K562 (cell line): ENCODE results near the gene SLC27A2. TPM values are rescaled to one million over a fixed set of nuclear protein-coding genes. Genes with fewer than 3 reads are reported as not detected.

ENCODE experiments used
- BHLHE40 ChIP-seq: IDR thresholded peaks from 2 replicates; pipeline ENCODE4 v1.6.1; 2011; ENCODE audit warnings: low read length, improper control_type of control experiment
- CBFA2T3 ChIP-seq: fragments of 450-650 bp; IDR thresholded peaks from 2 replicates; pipeline ENCODE4 v1.6.1; 2017
- GABPB2 ChIP-seq: fragments of 250-450 bp; sonication (Bioruptor Pico); conservative IDR thresholded peaks from 2 replicates; pipeline ENCODE4 v1.5.1; 2021; ENCODE audit warnings: mild to moderate bottlenecking
- GATA2 ChIP-seq: sonication (generic); formaldehyde crosslinking; IDR thresholded peaks from 2 replicates; pipeline ENCODE4 v1.4.0; 2020; ENCODE audit warnings: mild to moderate bottlenecking, missing genetic modification reagents
- JUNB ChIP-seq: fragments of 450-650 bp; formaldehyde crosslinking; conservative IDR thresholded peaks from 2 replicates; pipeline ENCODE4 v1.4.0; 2020; ENCODE audit warnings: mild to moderate bottlenecking
- L3MBTL2 ChIP-seq: fragments of 450-650 bp; IDR thresholded peaks from 2 replicates; pipeline ENCODE4 v1.6.1; 2016; ENCODE audit warnings: mild to moderate bottlenecking, moderate library complexity
- MAFG ChIP-seq: fragments of 450-650 bp; conservative IDR thresholded peaks from 2 replicates; pipeline ENCODE4 v1.6.1; 2016; ENCODE audit warnings: missing genetic modification characterization, missing compliant biosample characterization
- MGA ChIP-seq: fragments of 450-650 bp; IDR thresholded peaks from 2 replicates; pipeline ENCODE4 v1.6.1; 2016; ENCODE audit warnings: mild to moderate bottlenecking, moderate library complexity
- PHF20 ChIP-seq: fragments of 450-650 bp; IDR thresholded peaks from 2 replicates; pipeline ENCODE4 v1.6.1; 2018; ENCODE audit not compliant: partially characterized antibody
- SREBF1 ChIP-seq: fragments of 150-350 bp; IDR thresholded peaks from 2 replicates; pipeline ENCODE4 v1.6.1; 2014; ENCODE audit warnings: antibody characterized with exemption, low read depth, low read length, borderline replicate concordance
- TRIM25 ChIP-seq: fragments of 450-650 bp; IDR thresholded peaks from 2 replicates; pipeline ENCODE4 v1.7.0; 2016; ENCODE audit warnings: borderline replicate concordance
- ZNF444 ChIP-seq: fragments of 250-450 bp; sonication (Bioruptor Pico); IDR thresholded peaks from 2 replicates; pipeline ENCODE4 v1.4.0; 2020; ENCODE audit warnings: mild to moderate bottlenecking, moderate library complexity
- ZNF551 ChIP-seq: fragments of 250-450 bp; sonication (Bioruptor Pico); IDR thresholded peaks from 2 replicates; pipeline ENCODE4 v1.5.0; 2021; ENCODE audit warnings: mild to moderate bottlenecking, moderate library complexity
- polyA plus RNA-seq, 8 experiments: library from polyadenylated mRNA; depleted of rRNA in 4 of 8; stranded (reverse) in 5 of 8; unstranded in 3 of 8; fragments of >200 nt; fragmentation: Nextera tagmentation in 2 of 8; fragmentation: Illumina TruSeq in 1 of 8; extraction: Ambion mirVana in 2 of 8; extraction: Trizol in 1 of 8; gene quantifications; 2 replicates each; pipeline versions ENCODE4 v1.2.1 to v1.2.3, GENCODE V29; 2011 to 2014; ENCODE audit warnings: inconsistent platforms in 1 of 8, missing spikeins in 1 of 8
- total RNA-seq, 7 experiments: library from RNA; depleted of rRNA in 6 of 7; stranded (reverse); fragments of >200 nt in 6 of 7; fragmentation: Illumina TruSeq in 2 of 7; extraction: Trizol in 2 of 7; gene quantifications; 2 replicates each; pipeline versions ENCODE4 v1.2.1 to v1.2.3, GENCODE V29; 2011 to 2021; ENCODE audit warnings: low replicate concordance in 1 of 7
- TF ChIP-seq, protein P1 (sequence below): fragments of 450-650 bp; IDR thresholded peaks from 2 replicates; pipeline ENCODE4 v1.6.1; 2016

Gene SLC27A2
- total and polyA plus RNA-seq, 9 of the 15 experiments (the other 6 are each of a cell fraction or from before 2014, with no cell fraction given) = 4.9 to 38.0 (median 22.7) TPM

- TF ChIP-seq MGA = 0 out of 2 replicates have a peak, but pooled peaks have one; percentile 16
- TF ChIP-seq BHLHE40 = peak; percentile 25; the same call in 1 of the 2 replicates
- TF ChIP-seq, protein P1, sequence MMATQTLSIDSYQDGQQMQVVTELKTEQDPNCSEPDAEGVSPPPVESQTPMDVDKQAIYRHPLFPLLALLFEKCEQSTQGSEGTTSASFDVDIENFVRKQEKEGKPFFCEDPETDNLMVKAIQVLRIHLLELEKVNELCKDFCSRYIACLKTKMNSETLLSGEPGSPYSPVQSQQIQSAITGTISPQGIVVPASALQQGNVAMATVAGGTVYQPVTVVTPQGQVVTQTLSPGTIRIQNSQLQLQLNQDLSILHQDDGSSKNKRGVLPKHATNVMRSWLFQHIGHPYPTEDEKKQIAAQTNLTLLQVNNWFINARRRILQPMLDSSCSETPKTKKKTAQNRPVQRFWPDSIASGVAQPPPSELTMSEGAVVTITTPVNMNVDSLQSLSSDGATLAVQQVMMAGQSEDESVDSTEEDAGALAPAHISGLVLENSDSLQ = 0 out of 2 replicates have a peak, but pooled peaks have one; percentile 9
- TF ChIP-seq JUNB (CRISPR knock-in tag) = no peak
- peak; percentile 51; the same call in 1 of the 2 replicates for TF ChIP-seq GATA2 (CRISPR knock-in tag)
- TF ChIP-seq PHF20 = no peak
- TF ChIP-seq ZNF444 (CRISPR knock-in tag) = no peak
- TF ChIP-seq L3MBTL2 = peak; percentile 52; the same call in 1 of the 2 replicates
- TF ChIP-seq SREBF1 = no peak
- TF ChIP-seq GABPB2 (CRISPR knock-in tag) = no peak
- peak; percentile 52 for TF ChIP-seq CBFA2T3
- TF ChIP-seq TRIM25 = no peak
- TF ChIP-seq MAFG = peak; percentile 87
- no peak for TF ChIP-seq ZNF551 (CRISPR knock-in tag)
Measured at GRCh38 chr15:50256188-50257041, 74.4 kb downstream of the SLC27A2 start (continued).
